Gastrocnemius medialis (tissue), 4 donors: ENCODE results near the gene HS2ST1.

Experiments used
- POLR2A ChIP-seq, 2 donors: fragments of 450-650 bp; IDR thresholded peaks; one replicate each; pipeline ENCODE4 v1.6.1; 2017; ENCODE audit warnings: antibody characterized with exemption in 2 of 2, mild to moderate bottlenecking in 2 of 2, moderate library complexity in 2 of 2
- TF ChIP-seq, protein P1 (sequence below), 5 experiments: fragments of 450-650 bp in 3 of 5; fragments of 200-600 bp in 2 of 5; sonication (generic) in 2 of 5; IDR thresholded peaks in 4 of 5; conservative IDR thresholded peaks in 1 of 5; 1 replicate in 4 of 5; 2 replicates in 1 of 5; pipeline ENCODE4 v1.5.1; 2016 to 2019; ENCODE audit warnings: antibody characterized with exemption in 5 of 5, mild to moderate bottlenecking in 3 of 5, moderate library complexity in 3 of 5

DNA sequence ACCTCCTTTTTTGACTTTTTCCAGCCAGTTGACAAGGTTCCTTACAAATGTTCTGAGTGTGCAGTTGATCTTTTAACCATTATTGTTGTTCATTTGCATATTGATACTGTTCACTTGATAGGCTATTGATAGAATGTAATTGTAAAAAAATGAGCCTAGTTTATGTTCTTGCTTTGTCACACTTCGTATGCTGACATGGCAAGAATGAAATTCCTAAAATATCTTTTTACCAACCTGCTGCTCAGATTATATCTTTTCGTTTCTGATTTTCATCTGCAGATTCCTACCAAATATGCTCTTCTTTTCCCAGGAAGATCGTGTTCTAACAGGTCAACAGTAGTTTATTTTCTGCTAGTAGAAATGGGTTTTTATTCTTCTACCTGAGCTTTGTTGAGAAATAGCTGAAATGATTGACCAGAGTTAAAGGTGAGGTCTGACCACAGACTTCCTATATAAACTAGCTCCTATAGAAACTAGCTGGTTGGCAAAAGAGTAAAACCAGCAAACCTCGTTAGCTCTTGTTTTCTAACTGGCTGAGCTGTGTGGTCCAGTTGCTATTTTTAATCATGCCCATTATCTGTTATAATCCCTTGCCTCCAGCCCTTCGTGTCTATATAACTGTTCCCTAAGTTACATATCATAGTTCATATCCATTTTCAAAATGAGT lies 174.8 kb downstream of the HS2ST1 start:
- TF ChIP-seq, protein P1, sequence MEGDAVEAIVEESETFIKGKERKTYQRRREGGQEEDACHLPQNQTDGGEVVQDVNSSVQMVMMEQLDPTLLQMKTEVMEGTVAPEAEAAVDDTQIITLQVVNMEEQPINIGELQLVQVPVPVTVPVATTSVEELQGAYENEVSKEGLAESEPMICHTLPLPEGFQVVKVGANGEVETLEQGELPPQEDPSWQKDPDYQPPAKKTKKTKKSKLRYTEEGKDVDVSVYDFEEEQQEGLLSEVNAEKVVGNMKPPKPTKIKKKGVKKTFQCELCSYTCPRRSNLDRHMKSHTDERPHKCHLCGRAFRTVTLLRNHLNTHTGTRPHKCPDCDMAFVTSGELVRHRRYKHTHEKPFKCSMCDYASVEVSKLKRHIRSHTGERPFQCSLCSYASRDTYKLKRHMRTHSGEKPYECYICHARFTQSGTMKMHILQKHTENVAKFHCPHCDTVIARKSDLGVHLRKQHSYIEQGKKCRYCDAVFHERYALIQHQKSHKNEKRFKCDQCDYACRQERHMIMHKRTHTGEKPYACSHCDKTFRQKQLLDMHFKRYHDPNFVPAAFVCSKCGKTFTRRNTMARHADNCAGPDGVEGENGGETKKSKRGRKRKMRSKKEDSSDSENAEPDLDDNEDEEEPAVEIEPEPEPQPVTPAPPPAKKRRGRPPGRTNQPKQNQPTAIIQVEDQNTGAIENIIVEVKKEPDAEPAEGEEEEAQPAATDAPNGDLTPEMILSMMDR (IDR thresholded peaks at IDR 0.05 in 4 of 5, conservative IDR thresholded peaks at IDR 0.05 in 1 of 5) = no peak
- TF ChIP-seq POLR2A (IDR thresholded peaks at IDR 0.05) = no peak
